Activated naive CD8-positive, alpha-beta T cell treated with anti-CD3 and anti-CD28 coated beads, Interleukin-2, amount 50 U/mL, for 24 hours (primary cell): ENCODE results near the gene GOLGA6L6.
"Not testable (repeated sequence)": the region's sequence is repeated elsewhere in the genome, so short reads cannot be mapped to it uniquely, and the experiment has no call there.

ENCODE experiments used
- ATAC-seq: fragments of 150-1000 bp; cut with Tn5 transposase; one replicate; pipeline ENCODE4 v1.10.0; 2021
- DNase-seq: peaks from one replicate; pipeline ENCODE4 v3.0.0; 2021
- H3K27ac Mint-ChIP-seq: one replicate; pipeline ENCODE4 v1.8.0; 2021; ENCODE audit warnings: mild to moderate bottlenecking, mixed read lengths
- H3K27me3 Mint-ChIP-seq: one replicate; pipeline ENCODE4 v1.8.0; 2021; ENCODE audit warnings: mixed read lengths
- H3K36me3 Mint-ChIP-seq: one replicate; pipeline ENCODE4 v1.8.0; 2021; ENCODE audit warnings: low read depth, mixed read lengths
- H3K4me1 Mint-ChIP-seq: one replicate; pipeline ENCODE4 v1.8.0; 2021; ENCODE audit warnings: mixed read lengths
- H3K4me3 Mint-ChIP-seq: one replicate; pipeline ENCODE4 v1.8.0; 2021; ENCODE audit warnings: mild to moderate bottlenecking, moderate library complexity, mixed read lengths
- H3K9me3 Mint-ChIP-seq: one replicate; pipeline ENCODE4 v1.8.0; 2021; ENCODE audit warnings: mixed read lengths

Gene GOLGA6L6

GRCh38 chr15:20492598-20492997 lies 49.0 kb downstream of the GOLGA6L6 start:
- ATAC-seq, H3K27me3 Mint-ChIP-seq: not testable (repeated sequence)

GRCh38 chr15:20489320-20489719 lies 52.3 kb downstream of the GOLGA6L6 start:
- not testable (repeated sequence) for H3K27ac Mint-ChIP-seq, H3K36me3 Mint-ChIP-seq, H3K4me1 Mint-ChIP-seq, ATAC-seq, H3K4me3 Mint-ChIP-seq, H3K9me3 Mint-ChIP-seq, H3K27me3 Mint-ChIP-seq, DNase-seq

More at GRCh38 chr15:20492598-20492997, 49.0 kb downstream of the GOLGA6L6 start:
- not testable (repeated sequence) for H3K4me1 Mint-ChIP-seq, H3K4me3 Mint-ChIP-seq, H3K27ac Mint-ChIP-seq, H3K9me3 Mint-ChIP-seq, DNase-seq, H3K36me3 Mint-ChIP-seq
